PC-9 (cell line): ENCODE data around the gene GUCY2C. TPM values are rescaled to one million over a fixed set of nuclear protein-coding genes. Genes with fewer than 3 reads are reported as not detected.

Source experiments
- BruUV-seq: library from RNA; stranded (reverse); fragments of 400-500 nt; replicated peaks from 2 replicates; lab custom pipeline; 2021; lab: Mats Ljungman, UMichigan
- CTCF ChIA-PET: fragments of 300-600 bp; sonication (Branson Sonifier 250); formaldehyde crosslinking; loops from one replicate; lab custom pipeline; 2022; ENCODE audit warnings: antibody characterized with exemption; lab: Charles Lee
- POLR2A ChIA-PET: fragments of 300-600 bp; sonication (Branson Sonifier 250); formaldehyde crosslinking; loops from one replicate; lab custom pipeline; 2022; ENCODE audit warnings: antibody characterized with exemption; ENCODE audit not compliant: unreplicated experiment; lab: Charles Lee
- DNase-seq, 2 experiments: peaks; one replicate each; pipeline versions ENCODE4 v3.0.0 to v3.0.0-alpha.2; 2015 to 2022; ENCODE audit warnings: mixed read lengths in 1 of 2
- H2AFZ ChIP-seq: fragments of 200-600 bp; sonication (generic); 2 replicates; pipeline ENCODE4 v1.8.1; 2017; ENCODE audit warnings: antibody characterized with exemption
- H3F3A ChIP-seq: fragments of 200-600 bp; sonication (generic); 2 replicates; pipeline ENCODE4 v1.8.1; 2017; ENCODE audit warnings: antibody characterized with exemption, mild to moderate bottlenecking, low read depth; ENCODE audit not compliant: insufficient read depth
- H3K27ac ChIP-seq: fragments of 200-600 bp; sonication (generic); 2 replicates; pipeline ENCODE4 v1.6.1; 2016; ENCODE audit warnings: mixed run types
- H3K27me3 ChIP-seq: fragments of 200-600 bp; sonication (generic); 2 replicates; pipeline ENCODE4 v1.6.1; 2016; ENCODE audit warnings: low read depth, mixed run types; ENCODE audit not compliant: insufficient read depth
- H3K36me3 ChIP-seq: fragments of 200-600 bp; sonication (generic); 2 replicates; pipeline ENCODE4 v1.6.1; 2016; ENCODE audit warnings: low read depth, mixed run types
- H3K4me1 ChIP-seq: fragments of 200-600 bp; sonication (generic); replicated peaks from 2 replicates; pipeline ENCODE4 v1.6.1; 2016; ENCODE audit warnings: mixed run types; ENCODE audit not compliant: insufficient read depth
- H3K4me2 ChIP-seq: fragments of 200-600 bp; sonication (generic); 2 replicates; pipeline ENCODE4 v1.6.1; 2017; ENCODE audit warnings: mixed run types
- H3K4me3 ChIP-seq: fragments of 200-600 bp; sonication (generic); 2 replicates; pipeline ENCODE4 v1.6.1; 2016; ENCODE audit warnings: mixed run types
- H3K79me2 ChIP-seq: fragments of 200-600 bp; sonication (generic); 2 replicates; pipeline ENCODE4 v1.6.1; 2017; ENCODE audit warnings: low read depth, mixed run types
- H3K9me2 ChIP-seq: fragments of 200-600 bp; sonication (generic); 2 replicates; pipeline ENCODE4 v1.8.1; 2017; ENCODE audit warnings: mild to moderate bottlenecking; ENCODE audit not compliant: insufficient read depth
- H3K9me3 ChIP-seq: fragments of 200-600 bp; sonication (generic); 2 replicates; pipeline ENCODE4 v1.8.1; 2016; ENCODE audit warnings: low read depth; ENCODE audit not compliant: insufficient read depth
- H4K20me1 ChIP-seq: fragments of 200-600 bp; sonication (generic); 2 replicates; pipeline ENCODE4 v1.8.1; 2017; ENCODE audit not compliant: insufficient read depth
- EZH2 ChIP-seq: fragments of 200-600 bp; sonication (generic); IDR thresholded peaks from 2 replicates; pipeline ENCODE4 v1.8.0; 2017; ENCODE audit warnings: antibody characterized with exemption, low read depth
- intact Hi-C: fragments of 100-400 bp; cut with micrococcal nuclease; formaldehyde crosslinking; loops from one replicate; pipeline ENCODE4 v1.10.0; 2022; ENCODE audit not compliant: unreplicated experiment
- total RNA-seq: library from RNA; stranded (reverse); gene quantifications from 2 replicates; pipeline ENCODE4 v1.2.3, GENCODE V29; 2021
- TF ChIP-seq, protein P1 (sequence below): fragments of 200-600 bp; sonication (generic); conservative IDR thresholded peaks from 2 replicates; pipeline ENCODE4 v1.6.1; 2017; ENCODE audit warnings: mixed run types, antibody characterized with exemption, mild to moderate bottlenecking, moderate library complexity

Gene GUCY2C
- total RNA-seq, 1 experiment from 2014 or later = not detected

DNA sequence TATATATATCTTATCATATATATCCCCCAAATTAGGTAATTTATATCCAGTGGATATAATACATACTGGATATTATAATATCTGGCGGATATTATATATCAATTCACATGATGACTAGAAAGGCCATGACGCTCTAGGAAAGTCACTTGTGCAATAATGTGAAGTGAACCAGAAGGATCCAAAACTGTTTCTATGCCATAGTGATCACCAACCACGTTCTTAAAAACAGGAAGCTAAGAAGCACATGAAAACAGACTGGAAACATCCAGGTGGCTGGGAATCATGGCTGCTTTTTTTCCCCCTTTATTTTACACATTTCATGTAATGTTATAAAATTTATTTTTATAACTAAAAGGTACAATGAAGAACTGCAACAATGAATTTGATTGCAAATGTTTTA lies 1.4 kb downstream of the GUCY2C start:
- TF ChIP-seq, protein P1, sequence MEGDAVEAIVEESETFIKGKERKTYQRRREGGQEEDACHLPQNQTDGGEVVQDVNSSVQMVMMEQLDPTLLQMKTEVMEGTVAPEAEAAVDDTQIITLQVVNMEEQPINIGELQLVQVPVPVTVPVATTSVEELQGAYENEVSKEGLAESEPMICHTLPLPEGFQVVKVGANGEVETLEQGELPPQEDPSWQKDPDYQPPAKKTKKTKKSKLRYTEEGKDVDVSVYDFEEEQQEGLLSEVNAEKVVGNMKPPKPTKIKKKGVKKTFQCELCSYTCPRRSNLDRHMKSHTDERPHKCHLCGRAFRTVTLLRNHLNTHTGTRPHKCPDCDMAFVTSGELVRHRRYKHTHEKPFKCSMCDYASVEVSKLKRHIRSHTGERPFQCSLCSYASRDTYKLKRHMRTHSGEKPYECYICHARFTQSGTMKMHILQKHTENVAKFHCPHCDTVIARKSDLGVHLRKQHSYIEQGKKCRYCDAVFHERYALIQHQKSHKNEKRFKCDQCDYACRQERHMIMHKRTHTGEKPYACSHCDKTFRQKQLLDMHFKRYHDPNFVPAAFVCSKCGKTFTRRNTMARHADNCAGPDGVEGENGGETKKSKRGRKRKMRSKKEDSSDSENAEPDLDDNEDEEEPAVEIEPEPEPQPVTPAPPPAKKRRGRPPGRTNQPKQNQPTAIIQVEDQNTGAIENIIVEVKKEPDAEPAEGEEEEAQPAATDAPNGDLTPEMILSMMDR = no peak
- TF ChIP-seq EZH2 = no peak
- no peak for DNase-seq
- no peaks in the 10 kb centered on the region for H3K9me3 ChIP-seq
- CTCF ChIA-PET = interaction anchor here (0.7 kb wide), 1 partner anchor 94 kb away, joined by 12 read pairs; no protein-coding TSS in a partner anchor
- H3K27ac ChIP-seq = no peak overlapping the region
- H2AFZ ChIP-seq = no peak overlapping the region
- H3K4me3 ChIP-seq = no peak overlapping the region
- H3K79me2 ChIP-seq = no peaks in the 10 kb centered on the region
- H4K20me1 ChIP-seq = no peaks in the 10 kb centered on the region
- POLR2A ChIA-PET = no interaction called here
- no TSS peak for BruUV-seq
- no peaks in the 10 kb centered on the region for H3K4me1 ChIP-seq
- no peaks in the 10 kb centered on the region for H3K36me3 ChIP-seq
- H3K9me2 ChIP-seq = no peaks in the 10 kb centered on the region
- intact Hi-C loops = no loop called here
- no peaks in the 10 kb centered on the region for H3K27me3 ChIP-seq
- H3F3A ChIP-seq = no peaks in the 10 kb centered on the region
- no peak overlapping the region for H3K4me2 ChIP-seq

DNA sequence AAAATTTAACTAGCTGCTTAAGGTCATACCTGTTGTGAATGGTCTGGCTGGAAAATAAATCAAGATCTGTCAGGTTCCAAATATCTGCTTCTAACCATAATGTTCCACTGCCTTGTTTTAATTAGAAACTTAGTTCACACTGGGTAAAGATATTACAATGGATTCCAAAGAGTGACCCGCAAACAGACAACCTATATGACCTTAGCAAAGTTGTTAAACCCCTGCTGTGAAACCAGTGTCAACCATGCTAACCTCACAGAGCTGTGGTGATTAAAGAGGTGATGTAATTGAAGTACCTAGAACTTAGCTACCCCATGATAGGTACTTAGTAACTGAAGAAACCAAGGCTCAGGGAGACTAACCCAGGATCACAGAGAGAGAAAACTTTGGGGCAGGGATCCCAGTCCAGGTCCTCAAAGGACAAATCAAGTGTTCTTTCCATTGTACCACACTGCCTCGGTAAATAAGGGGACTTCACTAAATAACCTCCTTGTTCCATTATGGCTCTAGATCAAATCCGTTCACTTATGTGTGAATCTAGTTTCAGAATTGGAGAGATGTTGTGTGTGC lies 2.2 kb downstream of the GUCY2C start:
- ChIA-PET CTCF (no interaction called here), POLR2A (no interaction called here)
- TF ChIP-seq EZH2 = no peak
- TF ChIP-seq, protein P1 = no peak
- H3K4me3 ChIP-seq = no peak overlapping the region
- no peaks in the 10 kb centered on the region for H3K36me3 ChIP-seq
- no peak overlapping the region for H3K4me2 ChIP-seq
- no peaks in the 10 kb centered on the region for H3K27me3 ChIP-seq
- H4K20me1 ChIP-seq = no peaks in the 10 kb centered on the region
- no peaks in the 10 kb centered on the region for H3F3A ChIP-seq
- no TSS peak for BruUV-seq
- H3K9me3 ChIP-seq = no peaks in the 10 kb centered on the region
- H3K4me1 ChIP-seq = no peaks in the 10 kb centered on the region
- H3K9me2 ChIP-seq = no peaks in the 10 kb centered on the region
- no peak overlapping the region for H3K27ac ChIP-seq
- DNase-seq = no peak
- intact Hi-C loops = no loop called here
- H2AFZ ChIP-seq = no peak overlapping the region
- H3K79me2 ChIP-seq = no peaks in the 10 kb centered on the region

DNA sequence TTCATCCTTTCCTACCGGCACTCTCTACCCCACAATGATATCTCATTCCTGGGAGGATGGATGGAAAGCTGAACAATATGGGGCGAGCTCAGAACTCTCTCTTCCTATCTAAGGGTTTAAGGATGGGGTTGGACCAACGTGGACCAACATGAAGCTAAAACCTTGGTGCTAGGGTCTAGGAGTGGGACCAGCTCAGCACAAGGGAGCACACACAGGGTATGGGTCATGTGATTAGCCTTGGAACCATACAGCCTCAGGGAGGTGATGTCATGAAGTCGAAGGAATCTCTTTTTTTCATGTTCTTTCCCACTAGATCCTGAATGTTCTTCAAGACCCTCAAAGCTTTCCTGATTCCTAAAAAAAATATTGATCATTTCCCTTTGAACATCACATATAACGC lies 3.3 kb downstream of the GUCY2C start:
- TF ChIP-seq, protein P1 = no peak
- no peak for TF ChIP-seq EZH2
- POLR2A ChIA-PET = interaction anchor here (0.5 kb wide), 1 partner anchor 776 kb away, joined by 3 read pairs; no protein-coding TSS in a partner anchor

More for the DNA sequence above, 3.3 kb downstream of the GUCY2C start:
- no peaks in the 10 kb centered on the region for H3K9me2 ChIP-seq
- no peaks in the 10 kb centered on the region for H4K20me1 ChIP-seq
- H2AFZ ChIP-seq = no peak overlapping the region
- H3K27ac ChIP-seq = no peak overlapping the region
- no TSS peak for BruUV-seq
- H3K27me3 ChIP-seq = no peaks in the 10 kb centered on the region
- no peak overlapping the region for H3K4me2 ChIP-seq
- no peaks in the 10 kb centered on the region for H3K79me2 ChIP-seq
- H3K36me3 ChIP-seq = no peaks in the 10 kb centered on the region
- DNase-seq = no peak
- H3F3A ChIP-seq = no peaks in the 10 kb centered on the region
- no peaks in the 10 kb centered on the region for H3K9me3 ChIP-seq
- intact Hi-C loops = no loop called here
- H3K4me1 ChIP-seq = no peaks in the 10 kb centered on the region
- CTCF ChIA-PET = interaction anchor here (0.5 kb wide), 1 partner anchor 1685 kb away, joined by 5 read pairs; no protein-coding TSS in a partner anchor
- H3K4me3 ChIP-seq = no peak overlapping the region
